Measurements from ENCODE around the gene NDUFB1. TPM values are rescaled to one million over a fixed set of nuclear protein-coding genes. Genes with fewer than 3 reads are reported as not detected.

Gene NDUFB1
- total RNA-seq, 1 experiment from 2014 or later, result 92.5 TPM

GRCh38 chr14:92122351-92122677 lies 808 bp upstream of the NDUFB1 start:
- intact Hi-C loops (cut with micrococcal nuclease), result no loop called here
- H3K36me3 ChIP-seq (ENCODE audit: control insufficient read depth in 1 of 2, insufficient read depth in 2 of 2, low read length in 2 of 2), result peaks cover under 1 to 10% of the 10 kb centered on the region in 2 experiments; a peak in 2 of 4 replicates
- H3K27me3 ChIP-seq (ENCODE audit: insufficient read depth, low read length), result no peaks in the 10 kb centered on the region
- ATAC-seq (peak; percentile 28), DNase-seq (ENCODE audit: low read depth, low spot score) (no peak)
- H2AFZ ChIP-seq (ENCODE audit: low read depth, low read length, poor library complexity, severe bottlenecking), result peak overlapping the region; percentile 90
- ChIA-PET POLR2A (interaction anchor here (1.1 to 3.2 kb wide), 3 partner anchors 10 to 15 kb away, joined by 3 to 21 read pairs (median 4); partner anchors contain the start of gene ATXN3), RAD21 (ENCODE audit: low non-redundant PET in 1 of 2, low total read pairs in 2 of 2, uncharacterized antibody in 2 of 2, unreplicated experiment in 2 of 2) (interaction anchor here (0.8 to 1.3 kb wide), 2 partner anchors 16 to 230 kb away, joined by 3 read pairs; partner anchors contain the start of gene ATXN3 (in 1 of the 2)), CTCF (interaction anchor here (1.1 to 9.6 kb wide), 3 partner anchors 13 to 565 kb away, joined by 4 to 77 read pairs (median 5); partner anchors contain the start of gene ATXN3)
- peak overlapping the region; percentile 88 for H3K27ac ChIP-seq (ENCODE audit: low read depth, low read length)
- peaks cover 51% of the 10 kb centered on the region for H3K79me2 ChIP-seq (ENCODE audit: insufficient read depth, low read length)
- no peaks in the 10 kb centered on the region for H3K9me2 ChIP-seq (ENCODE audit: insufficient read depth)
- H3K4me3 ChIP-seq (replicated peaks in 1 of 2; ENCODE audit: low read depth in 1 of 2, low read length in 2 of 2), result peak overlapping the region; percentile 88 to 96
- no peaks in the 10 kb centered on the region for H4K20me1 ChIP-seq (ENCODE audit: insufficient read depth)
- BruUV-seq (replicated peaks), result no TSS peak
- peak overlapping the region; percentile 95 for H3K9ac ChIP-seq (ENCODE audit: low read length)
- H3K4me1 ChIP-seq (ENCODE audit: control insufficient read depth in 1 of 2, insufficient read depth in 2 of 2, low read length in 2 of 2), result peaks cover 0 to 8% of the 10 kb centered on the region in 2 experiments; a peak in 2 of 4 replicates
- TF ChIP-seq CBX3 (IDR thresholded peaks at IDR 0.05; ENCODE audit: low read depth), result no peak
- TF ChIP-seq TCF7L2 (IDR thresholded peaks at IDR 0.05; ENCODE audit: borderline replicate concordance, extremely low read depth, insufficient read depth, insufficient read length), result peak; percentile 43
- TF ChIP-seq ZFX (IDR thresholded peaks at IDR 0.05), result peak; percentile 24; the same call in 1 of the 2 replicates
- no peak for TF ChIP-seq RAD21 (IDR thresholded peaks at IDR 0.05; ENCODE audit: low read depth)
- TF ChIP-seq POLR2AphosphoS5 (IDR thresholded peaks at IDR 0.05; ENCODE audit: low read depth, low read length), result no peak
- TF ChIP-seq FOSL1 (IDR thresholded peaks at IDR 0.05; ENCODE audit: low read depth), result no peak
- H3K9me3 ChIP-seq (ENCODE audit: control insufficient read depth in 1 of 2, insufficient read depth in 1 of 2, low read depth in 1 of 2, low read length in 2 of 2), result no peaks in the 10 kb centered on the region
- peak overlapping the region; percentile 83 for H3K4me2 ChIP-seq (ENCODE audit: low read length)

DNA sequence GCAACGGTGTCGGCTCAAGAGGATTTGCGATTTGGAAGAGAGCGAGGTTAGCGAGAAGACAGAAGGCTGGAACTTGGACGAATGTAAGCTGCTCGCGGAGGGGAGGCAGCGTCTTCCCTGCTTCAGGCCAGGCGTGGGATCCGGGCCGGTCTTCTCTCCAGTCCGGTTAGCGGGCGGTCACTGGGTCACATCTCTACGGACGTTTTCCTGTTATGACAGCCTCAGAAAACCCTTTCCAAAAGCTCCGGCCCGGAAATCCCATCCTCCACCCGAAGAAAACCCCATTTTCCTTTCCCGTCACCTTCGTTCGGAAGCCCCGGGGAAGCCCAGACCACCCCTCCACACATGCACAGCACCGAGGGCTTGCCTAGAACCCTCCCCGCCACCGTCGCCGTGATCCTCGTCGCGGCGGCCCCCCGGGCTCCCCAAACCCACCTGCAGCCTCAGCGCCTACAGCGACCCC lies 268 bp downstream of the NDUFB1 start:
- ChIA-PET CTCF (interaction anchor here (1.1 to 9.6 kb wide), 2 partner anchors 14 kb away, joined by 4 to 77 read pairs; partner anchors contain the start of gene ATXN3), RAD21 (ENCODE audit: low non-redundant PET in 1 of 2, low total read pairs in 2 of 2, uncharacterized antibody in 2 of 2, unreplicated experiment in 2 of 2) (interaction anchor here in 1 of 2 experiments (1.3 kb wide), 1 partner anchor 231 kb away, joined by 3 read pairs; no protein-coding TSS in a partner anchor), POLR2A (interaction anchor here (0.6 to 3.2 kb wide), 3 partner anchors 12 to 18 kb away, joined by 3 to 21 read pairs (median 4); partner anchors contain the start of gene ATXN3)
- H3K36me3 ChIP-seq (ENCODE audit: control insufficient read depth in 1 of 2, insufficient read depth in 2 of 2, low read length in 2 of 2), result peaks cover 0 to 3% of the 10 kb centered on the region in 2 experiments; a peak in 2 of 4 replicates
- no peaks in the 10 kb centered on the region for H3K9me2 ChIP-seq (ENCODE audit: insufficient read depth)
- peak overlapping the region; percentile 88 to 96 for H3K4me3 ChIP-seq (replicated peaks in 1 of 2; ENCODE audit: low read depth in 1 of 2, low read length in 2 of 2)
- H3K4me2 ChIP-seq (ENCODE audit: low read length), result peak overlapping the region; percentile 83
- TSS peak; percentile 84 for BruUV-seq (replicated peaks)
- H3K9me3 ChIP-seq (ENCODE audit: control insufficient read depth in 1 of 2, insufficient read depth in 1 of 2, low read depth in 1 of 2, low read length in 2 of 2), result no peaks in the 10 kb centered on the region
- intact Hi-C loops (cut with micrococcal nuclease), result no loop called here
- H3K27me3 ChIP-seq (ENCODE audit: insufficient read depth, low read length), result no peaks in the 10 kb centered on the region
- peaks cover 0 to 8% of the 10 kb centered on the region in 2 experiments; a peak in 2 of 4 replicates for H3K4me1 ChIP-seq (ENCODE audit: control insufficient read depth in 1 of 2, insufficient read depth in 2 of 2, low read length in 2 of 2)
- no peaks in the 10 kb centered on the region for H4K20me1 ChIP-seq (ENCODE audit: insufficient read depth)
- ATAC-seq, result peak; percentile 46
- no peak for DNase-seq (ENCODE audit: low read depth, low spot score)
- H3K9ac ChIP-seq (ENCODE audit: low read length), result peak overlapping the region; percentile 95
- H3K79me2 ChIP-seq (ENCODE audit: insufficient read depth, low read length), result peaks cover 51% of the 10 kb centered on the region
- peak overlapping the region; percentile 90 for H2AFZ ChIP-seq (ENCODE audit: low read depth, low read length, poor library complexity, severe bottlenecking)
- no peak for TF ChIP-seq SRF (IDR thresholded peaks at IDR 0.05; ENCODE audit: low read depth)
- peak; percentile 88; the same call in 1 of the 2 replicates for TF ChIP-seq POLR2AphosphoS5 (IDR thresholded peaks at IDR 0.05; ENCODE audit: low read depth, low read length)
- 0 out of 2 replicates have a peak, but pooled peaks have one; percentile 21 for TF ChIP-seq SIN3A (IDR thresholded peaks at IDR 0.05; ENCODE audit: low read depth)
- H3K27ac ChIP-seq (ENCODE audit: low read depth, low read length), result peak overlapping the region; percentile 88
